LNCAP (cell line): ENCODE measurements around the gene BST2.

ENCODE experiments used
- CTCF ChIP-seq: fragments of 450-650 bp; IDR thresholded peaks from 2 replicates; pipeline ENCODE4 v1.5.1; 2017; ENCODE audit warnings: mild to moderate bottlenecking

Gene BST2

GRCh38 chr19:17379221-17379631, 26.2 kb downstream of the BST2 start:
- no peak for TF ChIP-seq CTCF

GRCh38 chr19:17378271-17378670, 27.2 kb downstream of the BST2 start:
- no peak for TF ChIP-seq CTCF

GRCh38 chr19:17376935-17377600, 28.4 kb downstream of the BST2 start, which contains the start of gene PLVAP:
PLVAP (minus strand) TSS chr19:17377342; CDS start chr19:17377288, 54 bp downstream.
- TF ChIP-seq CTCF: no peak

- TF ChIP-seq CTCF: no peak
These were observed 35.3 kb downstream of the BST2 start for GRCh38 chr19:17370026-17370587.

GRCh38 chr19:17365361-17365760, 40.1 kb downstream of the BST2 start:
- TF ChIP-seq CTCF: no peak

GRCh38 chr19:17359905-17360800, 45.3 kb downstream of the BST2 start:
- TF ChIP-seq CTCF: no peak

- TF ChIP-seq CTCF: no peak
These were observed 47.0 kb downstream of the BST2 start for GRCh38 chr19:17358395-17358794.
